GM18861 (cell line): Measurements from ENCODE around the gene TRIM40.

Experiments
- ATAC-seq: cut with Tn5 transposase; IDR thresholded peaks from one replicate; pipeline ENCODE4 v1.9.1; 2021; ENCODE audit not compliant: unreplicated experiment

Gene TRIM40

DNA sequence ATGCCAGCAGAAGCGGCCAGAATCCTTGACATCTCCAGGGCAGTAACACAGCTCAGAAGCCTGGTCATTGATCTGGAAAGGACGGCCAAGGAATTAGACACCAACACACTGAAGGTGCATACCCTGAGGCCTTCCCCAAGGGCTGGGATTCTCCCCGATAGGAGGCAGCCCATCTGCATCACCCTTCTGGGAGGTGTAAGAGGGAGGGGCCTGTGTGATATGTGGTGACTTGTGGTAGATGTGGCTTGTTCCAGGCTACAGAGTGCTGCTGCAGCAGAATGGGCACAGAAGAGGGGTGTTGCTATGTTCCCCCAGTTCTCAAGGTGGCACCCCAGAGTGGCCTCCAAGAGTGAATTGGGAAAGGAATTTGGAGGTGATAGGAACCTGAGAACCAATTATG, 11.2 kb downstream of the TRIM40 start:
- no peak for ATAC-seq

DNA sequence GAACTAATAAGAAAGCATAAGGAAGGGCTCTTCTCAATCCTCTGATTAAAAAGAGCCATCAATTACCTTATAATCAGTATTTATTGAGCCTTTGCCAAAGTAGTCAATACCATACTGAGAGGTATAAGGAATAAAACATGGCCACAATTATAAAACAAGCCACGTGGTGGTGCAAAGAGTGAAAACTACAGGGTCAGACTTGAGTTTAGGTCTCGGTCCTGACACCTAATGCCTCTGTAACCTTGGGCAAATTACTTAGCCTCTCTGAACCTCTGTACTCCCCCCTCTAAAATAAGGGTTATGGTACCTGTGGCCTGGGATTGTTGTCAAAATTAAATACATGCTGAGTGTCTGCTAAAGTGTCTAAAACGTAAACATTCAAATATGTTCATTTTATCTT, 13.3 kb downstream of the TRIM40 start:
- no peak for ATAC-seq

DNA sequence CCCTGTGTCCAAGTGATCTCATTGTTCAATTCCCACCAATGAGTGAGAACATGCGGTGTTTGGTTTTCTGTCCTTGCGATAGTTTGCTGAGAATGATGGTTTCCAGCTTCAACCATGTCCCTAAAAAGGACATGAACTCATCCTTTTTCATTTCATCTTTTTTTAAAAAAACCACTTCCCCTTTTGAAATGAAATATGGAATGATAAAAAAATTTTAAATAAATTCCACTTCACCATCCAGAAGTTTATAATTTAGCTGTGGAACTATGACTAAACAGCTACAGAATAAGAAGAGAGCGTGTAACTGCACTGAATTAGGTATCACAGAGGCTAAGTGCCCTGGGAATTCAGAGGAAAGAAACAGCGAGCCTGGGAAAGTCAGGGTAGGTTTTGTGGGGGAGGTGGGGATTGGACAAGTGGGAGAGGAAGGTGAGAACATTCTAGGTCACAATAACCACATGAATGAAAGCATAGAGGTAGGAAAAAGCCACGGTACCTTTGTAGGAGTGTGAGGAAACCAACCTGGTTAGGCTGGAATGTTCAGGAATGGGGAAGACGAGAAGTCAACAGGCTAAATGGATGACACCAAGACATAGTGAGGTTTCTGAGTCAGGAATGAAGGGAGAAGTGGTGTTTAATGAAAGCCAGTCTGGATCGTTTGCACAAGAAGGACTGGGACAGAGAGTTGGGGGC, 14.1 kb downstream of the TRIM40 start:
- ATAC-seq: no peak

DNA sequence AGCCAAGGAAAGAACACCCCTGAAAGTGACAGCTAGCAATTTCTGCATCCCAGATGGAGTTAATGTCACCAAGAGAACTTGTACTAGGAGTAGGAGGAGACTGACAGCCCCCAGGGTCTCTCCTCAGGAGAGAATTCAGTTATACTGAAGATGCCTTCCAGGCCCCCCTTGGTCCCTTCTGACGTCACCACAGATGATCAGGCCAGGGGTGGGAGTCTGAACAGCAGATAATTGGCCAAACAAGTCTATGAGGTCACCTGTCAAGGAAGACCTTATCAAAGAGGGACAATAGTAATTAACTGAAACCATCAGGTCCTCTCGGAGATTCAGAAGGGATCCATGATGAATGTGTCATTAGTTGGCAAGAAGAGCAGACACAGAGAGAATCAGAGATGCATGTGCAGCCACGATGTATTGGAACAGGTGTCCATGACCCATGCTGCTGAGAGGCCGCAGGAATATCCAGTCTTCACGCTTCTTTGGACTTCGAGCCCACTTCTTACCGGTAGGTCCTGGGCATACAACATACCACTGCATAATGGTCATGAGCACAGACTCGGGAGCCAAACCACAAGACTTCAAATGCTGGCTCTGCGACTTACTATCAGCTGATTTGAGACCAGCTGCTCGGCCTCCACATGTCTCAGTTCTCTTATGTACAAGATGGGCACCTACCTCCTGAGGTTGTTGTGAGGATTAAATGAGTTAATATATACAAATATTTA, 14.9 kb downstream of the TRIM40 start:
- ATAC-seq: no peak

DNA sequence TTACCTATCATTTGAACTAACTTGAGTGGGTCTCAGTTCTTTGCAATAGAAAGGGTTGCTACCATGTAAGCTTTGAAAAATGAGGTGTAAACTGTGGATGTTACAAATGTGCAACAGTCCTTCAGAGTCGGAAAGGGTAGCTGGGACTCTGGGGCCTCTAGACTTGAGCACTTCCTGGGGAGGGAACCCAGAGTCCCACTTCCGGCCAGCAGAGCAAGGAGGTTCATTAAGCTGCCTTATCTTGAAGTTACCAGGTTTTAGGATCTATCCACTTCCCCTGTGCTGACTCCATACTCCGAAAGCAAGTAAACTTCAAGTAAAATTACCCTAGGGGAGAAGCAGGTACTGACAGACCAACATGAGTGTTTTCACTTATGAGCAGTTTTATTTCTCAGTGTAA, 15.6 kb downstream of the TRIM40 start:
- ATAC-seq: no peak

DNA sequence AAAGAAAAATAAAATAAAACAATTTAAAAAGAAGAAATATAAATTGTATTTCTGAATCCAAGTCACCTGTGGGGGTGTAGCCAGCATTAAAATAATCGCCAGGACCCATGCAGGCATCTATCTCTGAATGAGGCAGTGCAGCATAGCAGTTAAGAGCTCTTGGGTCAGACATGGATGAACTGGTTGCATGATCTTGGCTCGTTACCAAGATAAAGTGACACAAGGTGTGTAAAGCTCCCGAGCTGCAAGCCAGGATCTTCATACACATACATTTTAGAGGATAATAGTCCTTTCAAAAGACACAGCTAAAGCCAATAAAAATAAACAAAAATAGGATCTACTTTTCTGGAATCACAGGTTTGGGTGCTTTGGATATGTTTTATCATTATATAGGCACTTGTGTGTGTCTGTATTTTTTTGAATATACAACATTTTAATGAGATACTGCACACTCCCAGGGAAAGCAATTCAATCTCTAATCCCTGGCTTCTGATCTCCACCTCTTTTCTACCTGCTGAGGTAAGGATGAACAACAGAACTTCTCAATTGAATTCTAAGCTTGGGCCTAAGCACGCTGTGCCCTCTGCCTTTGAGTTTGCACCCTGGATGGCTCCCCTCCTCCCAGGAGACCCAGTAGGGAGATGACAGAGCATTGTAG, 16.2 kb downstream of the TRIM40 start:
- ATAC-seq: no peak

DNA sequence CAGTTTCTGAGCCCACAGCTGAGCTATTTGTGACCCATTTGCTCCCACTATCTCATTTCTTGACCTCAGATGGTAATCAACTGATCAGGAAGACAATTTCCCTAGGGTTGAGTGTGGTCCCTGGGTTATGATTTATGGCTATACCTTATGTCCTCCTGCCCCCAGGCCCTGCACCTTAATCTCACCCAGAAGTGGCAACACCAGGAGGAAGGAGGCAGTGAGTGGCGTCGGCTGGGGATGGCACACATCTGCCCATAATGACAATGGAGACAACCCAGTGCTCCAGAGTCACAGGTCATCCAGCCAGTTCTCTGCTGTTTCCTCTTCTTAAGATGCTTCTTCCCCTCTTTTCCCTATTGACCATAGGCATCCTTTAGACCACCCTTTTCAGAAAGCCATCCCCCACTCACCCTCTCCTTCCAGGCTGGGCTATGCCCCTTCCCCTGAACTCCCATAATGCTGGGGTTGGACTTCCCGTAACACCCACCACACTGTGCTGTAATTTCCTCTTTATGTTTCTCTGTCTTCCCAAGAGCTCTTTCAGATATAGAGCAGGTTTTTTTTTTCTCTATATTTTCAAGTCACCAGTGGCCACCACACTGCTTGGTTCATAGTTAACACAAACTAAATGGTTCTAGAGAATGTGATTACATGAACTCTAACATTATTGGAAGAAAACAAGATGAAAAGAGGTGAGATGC, 17.1 kb downstream of the TRIM40 start:
- ATAC-seq: no peak

DNA sequence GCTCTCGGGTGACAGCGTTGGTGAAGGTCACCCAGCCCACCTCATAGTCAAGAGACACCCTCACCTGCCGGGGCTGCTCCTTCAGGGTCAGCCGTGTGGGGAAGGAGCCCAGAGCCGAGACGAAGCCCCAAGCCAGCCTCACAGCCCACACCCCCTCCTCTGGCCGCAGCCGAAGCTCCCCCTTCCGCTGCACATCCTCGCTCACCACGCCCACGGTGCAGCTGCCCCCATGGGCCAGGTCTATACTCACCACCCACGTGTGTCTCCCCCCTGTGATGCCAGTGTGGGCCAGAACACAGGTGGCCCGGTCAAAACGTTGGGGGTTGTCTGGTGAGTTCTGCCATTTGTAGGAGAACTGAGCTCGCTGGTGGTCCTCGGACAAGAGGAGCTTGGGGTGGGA, 18.1 kb downstream of the TRIM40 start:
- ATAC-seq: no peak

DNA sequence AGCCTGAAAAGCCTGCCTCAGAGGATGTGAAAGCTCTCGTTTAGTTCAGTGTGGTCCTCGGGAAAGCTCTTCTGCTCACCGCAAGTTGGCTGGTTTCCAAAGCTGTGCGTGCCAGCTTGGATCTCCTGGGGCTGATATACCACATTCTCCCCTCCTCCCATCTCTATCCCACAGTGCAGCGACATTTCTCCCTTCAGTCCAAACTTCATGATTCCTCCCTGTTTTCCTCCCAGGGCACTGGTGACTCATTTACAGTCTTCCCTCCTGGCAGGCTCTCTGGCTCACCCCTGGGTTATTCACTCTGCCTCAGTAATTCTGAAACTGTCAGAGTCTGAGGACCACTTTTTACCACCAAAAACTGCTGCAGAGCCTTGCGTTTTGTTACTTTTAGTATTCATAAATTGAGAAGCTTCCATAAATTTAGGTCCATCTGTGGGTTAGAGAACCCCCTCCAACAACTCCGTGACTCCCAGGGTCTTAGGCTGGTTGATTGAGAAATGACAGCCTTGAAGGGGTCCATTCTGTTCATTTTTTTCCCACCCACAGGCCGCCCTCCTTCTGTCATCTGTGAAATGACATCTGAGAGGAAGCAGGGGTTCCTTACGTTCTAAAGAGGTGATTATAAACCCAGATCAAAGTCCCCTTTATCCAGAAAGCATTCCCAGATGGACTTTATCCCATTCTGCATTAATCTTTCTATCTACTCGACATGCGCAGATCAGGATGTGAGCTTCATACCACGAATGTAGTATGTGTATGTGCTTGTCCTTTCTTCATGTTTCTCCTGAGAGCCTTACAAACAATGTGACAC, 19.0 kb downstream of the TRIM40 start:
- ATAC-seq: no peak

DNA sequence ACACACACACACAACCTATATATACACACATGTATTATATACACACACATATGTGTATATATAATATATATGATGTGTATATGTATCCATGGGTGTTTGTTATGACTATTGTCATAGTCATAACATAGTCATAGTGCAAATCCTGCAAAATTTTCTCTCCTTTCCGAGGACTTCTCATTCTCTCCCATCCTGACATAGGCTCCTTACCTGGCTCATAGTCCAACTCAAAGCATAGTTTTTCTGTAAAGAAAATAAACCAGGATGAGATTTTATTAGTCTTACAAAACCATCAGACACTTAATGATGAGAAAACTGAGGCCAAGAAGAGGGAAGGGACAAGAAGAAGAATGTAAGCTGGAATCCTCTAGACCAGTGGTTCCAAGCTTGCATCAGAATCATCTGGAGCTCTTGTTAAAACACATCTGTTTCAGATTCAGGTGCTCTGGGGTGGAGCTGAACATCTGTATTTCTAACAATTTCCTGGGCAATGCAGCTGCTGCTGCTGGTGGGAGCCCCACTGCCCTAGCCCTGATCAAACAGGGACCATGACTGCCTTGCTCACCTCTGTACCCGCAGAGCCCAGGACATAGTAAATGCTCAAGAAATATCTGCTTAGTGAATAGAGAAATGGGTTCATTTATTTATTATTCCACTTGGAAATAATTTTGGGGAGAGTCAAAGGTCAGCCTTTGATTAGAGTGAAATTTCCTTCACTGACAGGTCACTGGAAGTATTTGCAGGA, 19.8 kb downstream of the TRIM40 start:
- ATAC-seq: no peak

DNA sequence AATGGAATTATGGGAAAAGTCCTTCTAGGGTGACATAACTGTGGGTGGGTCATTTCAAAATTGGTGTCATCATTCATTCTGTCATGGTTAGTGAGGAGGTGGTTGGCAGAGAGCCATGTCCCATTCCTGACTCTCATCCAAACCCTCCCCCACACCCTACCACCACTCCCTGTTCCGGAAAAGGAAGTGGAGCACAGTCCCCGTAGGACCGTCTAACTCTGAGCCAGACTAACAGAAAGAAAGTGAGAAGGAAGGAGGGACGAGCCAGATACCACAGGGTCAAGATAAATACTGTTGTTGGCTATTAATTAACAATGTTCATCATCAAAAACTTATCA, 20.3 kb downstream of the TRIM40 start:
- ATAC-seq: no peak

DNA sequence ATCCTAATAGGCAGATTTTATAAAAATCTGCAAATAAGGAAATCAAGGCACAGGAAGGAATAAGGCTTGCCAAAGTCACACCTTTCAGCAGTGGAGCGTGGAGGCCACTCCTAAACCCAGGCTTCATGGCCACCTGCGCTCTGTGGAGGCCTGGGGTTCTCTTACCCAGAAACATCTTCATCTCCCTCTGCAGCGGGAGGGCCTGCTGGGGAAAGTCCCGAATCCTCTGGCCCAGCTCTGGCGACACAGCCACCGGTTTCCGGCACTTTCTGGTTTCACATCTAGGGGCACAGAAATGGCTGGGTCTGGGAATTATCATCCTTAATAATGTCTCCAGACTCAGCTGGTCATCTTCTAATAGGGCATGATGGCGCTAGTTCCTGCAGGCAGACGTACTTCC, 20.8 kb downstream of the TRIM40 start:
- ATAC-seq: no peak

DNA sequence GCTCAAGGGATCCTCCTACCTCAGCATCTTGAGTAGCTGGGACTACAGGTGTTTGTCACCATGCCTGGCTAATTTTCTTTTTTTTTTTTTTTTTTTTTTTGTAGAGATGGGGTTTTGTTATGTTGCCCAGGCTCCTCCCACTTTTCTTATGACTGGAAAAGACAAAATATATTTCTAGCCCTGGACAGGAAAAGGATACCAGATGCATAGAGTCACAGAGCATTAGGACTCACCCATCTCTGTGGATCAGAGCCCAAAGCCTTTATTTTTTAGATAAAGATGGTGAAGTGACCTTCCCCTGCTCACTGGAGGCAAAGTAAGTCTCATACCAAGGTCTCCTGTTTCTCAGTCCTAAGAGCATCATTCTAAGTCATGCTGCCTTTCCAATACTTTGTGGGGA, 21.6 kb downstream of the TRIM40 start:
- no peak for ATAC-seq

DNA sequence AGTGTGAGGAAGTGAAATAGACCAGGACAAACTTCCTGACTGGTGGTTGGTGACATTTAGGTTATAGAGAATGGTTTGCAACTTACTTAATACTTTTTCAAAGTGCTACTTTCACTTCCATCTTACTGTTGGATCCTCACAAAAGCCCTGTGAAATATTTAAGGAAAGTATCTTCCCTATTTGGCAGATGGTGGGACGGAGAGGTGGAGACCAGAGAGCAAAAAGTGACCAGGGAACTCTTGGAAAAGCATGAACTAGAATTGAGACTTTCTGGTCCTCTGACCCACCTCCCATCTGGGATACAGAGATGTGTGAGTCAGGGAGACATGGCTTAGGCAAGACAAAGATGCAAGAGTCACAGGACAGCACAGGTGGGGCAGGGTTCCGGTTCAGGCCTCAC, 22.1 kb downstream of the TRIM40 start:
- ATAC-seq: no peak

DNA sequence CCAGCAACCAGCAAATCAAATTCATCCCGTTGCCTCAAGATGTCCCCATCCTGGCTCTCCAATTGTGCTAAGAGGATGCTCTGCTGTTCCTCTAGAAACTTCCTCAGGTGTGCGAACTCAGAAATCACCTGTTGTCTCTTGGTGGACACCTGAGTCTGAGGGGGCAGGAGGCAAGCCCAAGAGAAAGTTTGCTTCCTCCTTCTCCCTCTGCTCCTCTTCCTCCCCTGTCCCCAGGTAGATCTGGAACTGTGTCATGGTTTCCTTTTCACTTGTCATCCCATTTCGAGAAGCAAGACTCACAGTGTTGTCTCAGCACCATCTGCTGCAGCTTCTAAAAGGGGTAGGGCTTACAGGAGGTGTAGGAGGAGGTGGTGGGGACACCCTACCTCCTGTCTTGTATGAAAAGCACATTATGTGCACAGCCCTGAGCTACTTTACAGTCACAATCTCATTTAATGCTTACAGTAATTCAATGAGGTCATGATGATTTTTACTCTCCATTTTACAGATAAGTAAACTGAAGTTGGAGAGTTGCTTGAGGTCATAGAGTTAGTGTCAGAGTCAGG, 22.6 kb downstream of the TRIM40 start:
- ATAC-seq: no peak

DNA sequence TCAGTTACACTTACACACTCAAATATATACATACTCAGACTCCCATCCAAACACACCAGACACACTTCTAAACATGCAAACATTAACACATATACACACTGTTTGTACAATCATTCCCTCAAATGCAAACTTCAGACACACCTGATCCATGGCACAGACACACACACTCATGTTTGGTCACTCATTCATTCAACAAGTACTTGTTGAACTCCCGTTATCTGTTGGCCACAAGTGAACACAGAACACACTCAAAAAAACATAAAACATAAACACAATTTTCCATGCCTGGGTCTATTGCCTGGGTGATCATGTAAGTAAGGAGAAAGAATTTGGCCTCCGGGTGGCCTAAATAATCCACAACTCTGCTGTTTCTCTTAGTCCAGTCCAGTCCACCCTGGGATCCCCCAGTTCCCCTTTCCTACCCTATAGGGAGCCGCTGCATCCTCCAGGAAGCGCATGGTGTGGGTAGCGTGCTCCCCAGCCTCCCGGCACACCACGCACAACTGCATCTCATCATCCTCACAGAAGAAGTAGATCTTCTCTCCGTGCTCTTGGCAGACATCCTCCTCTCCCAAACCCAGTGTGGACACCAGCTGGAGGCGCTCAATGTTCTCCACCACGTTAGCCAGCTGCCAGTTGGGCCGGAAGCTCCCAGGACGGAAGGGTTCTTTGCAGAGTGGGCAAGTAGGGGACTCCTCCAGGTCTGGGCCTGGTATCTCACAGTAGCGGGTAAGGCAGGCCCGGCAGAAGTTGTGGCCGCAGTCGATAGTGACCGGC, 24.3 kb downstream of the TRIM40 start:
- no peak for ATAC-seq

DNA sequence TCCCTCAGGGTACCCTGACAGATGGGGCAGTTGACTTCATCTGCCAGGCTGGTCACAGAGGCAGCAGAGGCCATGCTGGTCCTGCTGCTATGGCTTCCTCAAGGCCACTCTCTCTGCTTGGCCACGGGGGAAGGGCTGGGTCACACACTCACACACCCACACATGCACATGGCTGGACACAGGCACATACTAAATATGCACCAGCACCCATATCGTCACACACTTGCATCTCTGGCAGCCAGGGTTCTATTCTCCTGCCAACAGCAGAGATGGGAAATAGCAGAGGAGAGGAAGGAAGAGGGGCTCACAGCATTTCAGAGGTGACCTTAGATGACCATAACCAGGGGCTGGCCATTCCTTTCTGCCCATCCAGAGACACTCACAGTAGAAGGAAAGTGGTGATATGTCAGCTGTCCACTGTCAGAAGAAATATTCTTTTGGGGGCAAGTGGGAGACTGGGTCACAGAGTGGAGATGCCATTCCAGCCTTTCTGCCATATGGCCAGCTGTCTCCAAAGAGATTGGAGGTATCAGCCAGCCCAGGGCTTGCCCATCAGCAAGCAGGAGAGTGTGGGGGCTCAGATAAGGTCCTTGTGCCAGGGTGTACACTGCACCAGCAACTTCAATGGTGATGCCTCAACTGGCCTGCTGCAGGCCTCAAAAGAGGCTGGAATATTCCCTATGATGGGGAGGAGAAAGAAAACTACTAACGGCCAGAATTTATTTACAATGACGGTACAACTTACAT, 25.0 kb downstream of the TRIM40 start, which contains the start of gene TRIM10:
TSS of gene TRIM10 (minus strand) at position 427 of the 747 bp plus-strand sequence. CDS start at position 74, 353 bp downstream.
- no peak for ATAC-seq
